Breast epithelium (tissue), 3 donors: ENCODE data around the gene TNFAIP8L3.

Experiments used
- POLR2A ChIP-seq: fragments of 450-650 bp; IDR thresholded peaks from one replicate; pipeline ENCODE4 v1.6.1; 2016; ENCODE audit warnings: antibody characterized with exemption, mild to moderate bottlenecking, moderate library complexity
- POLR2AphosphoS5 ChIP-seq, 3 donors: sonication (generic); formaldehyde crosslinking; IDR thresholded peaks; one replicate each; pipeline ENCODE4 v1.6.1; 2017; ENCODE audit warnings: antibody characterized with exemption in 3 of 3
- TF ChIP-seq, protein P1 (sequence below), 3 donors: fragments of 450-650 bp; IDR thresholded peaks; one replicate each; pipeline ENCODE4 v1.5.1; 2016 to 2017; ENCODE audit warnings: antibody characterized with exemption in 3 of 3, mild to moderate bottlenecking in 3 of 3, moderate library complexity in 3 of 3

- TF ChIP-seq, protein P1, sequence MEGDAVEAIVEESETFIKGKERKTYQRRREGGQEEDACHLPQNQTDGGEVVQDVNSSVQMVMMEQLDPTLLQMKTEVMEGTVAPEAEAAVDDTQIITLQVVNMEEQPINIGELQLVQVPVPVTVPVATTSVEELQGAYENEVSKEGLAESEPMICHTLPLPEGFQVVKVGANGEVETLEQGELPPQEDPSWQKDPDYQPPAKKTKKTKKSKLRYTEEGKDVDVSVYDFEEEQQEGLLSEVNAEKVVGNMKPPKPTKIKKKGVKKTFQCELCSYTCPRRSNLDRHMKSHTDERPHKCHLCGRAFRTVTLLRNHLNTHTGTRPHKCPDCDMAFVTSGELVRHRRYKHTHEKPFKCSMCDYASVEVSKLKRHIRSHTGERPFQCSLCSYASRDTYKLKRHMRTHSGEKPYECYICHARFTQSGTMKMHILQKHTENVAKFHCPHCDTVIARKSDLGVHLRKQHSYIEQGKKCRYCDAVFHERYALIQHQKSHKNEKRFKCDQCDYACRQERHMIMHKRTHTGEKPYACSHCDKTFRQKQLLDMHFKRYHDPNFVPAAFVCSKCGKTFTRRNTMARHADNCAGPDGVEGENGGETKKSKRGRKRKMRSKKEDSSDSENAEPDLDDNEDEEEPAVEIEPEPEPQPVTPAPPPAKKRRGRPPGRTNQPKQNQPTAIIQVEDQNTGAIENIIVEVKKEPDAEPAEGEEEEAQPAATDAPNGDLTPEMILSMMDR (IDR thresholded peaks at IDR 0.05), result no peak
- TF ChIP-seq POLR2A, result no peak
- TF ChIP-seq POLR2AphosphoS5 (IDR thresholded peaks at IDR 0.05), result no peak
Observed at GRCh38 chr15:51139091-51139490, 44.4 kb upstream of the TNFAIP8L3 start.
